ENCODE data around the gene ATP1A1.

DNA sequence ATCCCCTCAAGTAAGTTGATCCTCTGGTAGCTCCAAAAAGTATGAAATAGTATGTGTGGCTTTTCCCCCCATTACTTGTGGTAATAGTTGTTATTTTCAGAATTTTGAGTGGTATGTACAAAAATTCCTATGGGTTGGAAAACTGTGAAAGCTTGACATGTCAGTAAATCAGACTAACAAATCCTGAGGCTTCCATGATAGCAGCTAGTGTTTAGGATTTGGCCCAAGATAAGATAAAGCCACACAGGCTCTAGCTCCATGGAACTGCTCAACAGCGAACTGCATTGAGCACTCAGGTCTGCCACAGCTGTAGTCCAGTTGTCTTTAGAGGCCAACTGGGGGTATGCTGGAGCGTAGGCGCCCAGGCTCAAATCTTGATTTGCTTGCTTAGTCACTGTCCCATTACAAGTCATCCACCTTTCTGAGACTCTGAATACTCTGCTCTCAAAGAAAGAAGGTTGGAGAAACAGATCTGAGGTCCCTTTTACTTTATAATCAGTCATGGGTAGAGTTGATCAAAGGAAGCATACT lies 28.7 kb downstream of the ATP1A1 start:
- TF ChIP-seq CTCF (IDR thresholded peaks at IDR 0.05; ENCODE audit: insufficient read depth, low read length, poor library complexity, severe bottlenecking): no peak
- no peak for TF ChIP-seq EZH2phosphoT487 (conservative IDR thresholded peaks at IDR 0.05; ENCODE audit: low read length)
